NOMO-1 treated with DMSO at 0.1 percent for 48 hours (cell line): Measurements from ENCODE around the gene CNST.
"Not testable (repeated sequence)": the region's sequence is repeated elsewhere in the genome, so short reads cannot be mapped to it uniquely, and the experiment has no call there.

ENCODE experiments used
- DNase-seq: peaks from one replicate; lab custom pipeline; 2025; ENCODE audit not compliant: unreplicated experiment; lab: John Stamatoyannopoulos, UW

Gene CNST

GRCh38 chr1:246698466-246699094 is 132.3 kb downstream of the CNST start:
- no peak for DNase-seq

GRCh38 chr1:246699095-246699735 is 133.0 kb downstream of the CNST start:
- DNase-seq: peak; percentile 95

DNA sequence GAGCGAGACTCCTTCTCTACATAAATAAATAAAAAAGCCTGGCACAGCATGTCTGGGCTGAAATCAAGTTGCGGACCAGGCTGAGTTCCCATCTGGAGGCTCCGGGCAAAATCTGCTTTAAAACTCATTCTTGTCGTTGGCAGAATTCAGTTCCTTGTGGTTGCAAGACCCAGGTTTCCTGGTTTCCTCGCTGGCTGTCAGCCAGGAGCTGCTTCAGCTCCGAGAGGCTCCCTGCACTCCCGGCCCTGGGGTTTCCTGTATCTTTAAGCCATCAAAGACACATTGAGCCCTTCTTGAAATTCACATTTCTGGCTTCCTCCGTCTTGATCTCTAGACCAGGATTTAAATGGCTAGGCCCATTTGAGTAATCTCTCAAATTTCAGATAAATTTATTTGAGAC is 137.3 kb downstream of the CNST start:
- no peak for DNase-seq

- peak; percentile 44 for DNase-seq
Measured at GRCh38 chr1:246705368-246705767, 139.1 kb downstream of the CNST start.

DNA sequence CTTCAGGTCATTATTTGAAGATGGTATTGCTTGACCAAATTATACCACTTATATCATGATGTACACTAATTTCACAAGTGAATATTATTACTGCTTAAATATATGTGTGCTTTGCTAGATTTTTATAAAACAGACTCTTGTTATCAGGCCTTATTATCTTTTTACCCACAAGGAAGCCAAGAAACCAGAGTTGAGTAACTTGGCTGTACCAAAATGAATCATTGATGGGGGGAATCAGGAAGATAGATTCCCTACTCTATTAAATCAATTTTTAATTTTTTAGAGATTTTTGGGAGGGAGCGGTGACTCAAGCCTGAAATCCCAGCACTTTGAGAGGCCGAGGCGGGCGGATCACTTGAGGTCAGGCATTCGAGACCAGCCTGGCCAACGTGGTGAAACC is 141.9 kb downstream of the CNST start:
- no peak for DNase-seq

DNA sequence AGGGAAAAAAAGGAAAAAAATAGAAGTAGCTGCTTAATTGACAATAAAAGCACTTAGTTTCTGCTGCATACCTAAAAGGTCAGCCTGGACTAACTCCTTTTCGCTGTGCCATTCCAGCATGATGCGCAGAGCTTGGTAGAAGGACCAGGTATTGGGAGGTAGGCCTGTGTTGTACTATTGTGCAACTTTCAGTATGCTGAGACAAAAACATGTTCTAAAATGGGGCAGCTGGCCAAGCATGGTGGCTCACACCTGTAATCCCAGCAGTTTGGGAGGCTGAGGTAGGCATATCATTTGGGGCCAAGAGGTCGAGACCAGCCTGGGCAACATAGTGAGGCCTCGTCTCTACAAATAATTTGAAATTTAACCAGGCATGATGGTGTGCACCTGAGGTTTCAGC is 142.9 kb downstream of the CNST start:
- no peak for DNase-seq

GRCh38 chr1:246709835-246710234 is 143.6 kb downstream of the CNST start:
- DNase-seq: peak; percentile 65

DNA sequence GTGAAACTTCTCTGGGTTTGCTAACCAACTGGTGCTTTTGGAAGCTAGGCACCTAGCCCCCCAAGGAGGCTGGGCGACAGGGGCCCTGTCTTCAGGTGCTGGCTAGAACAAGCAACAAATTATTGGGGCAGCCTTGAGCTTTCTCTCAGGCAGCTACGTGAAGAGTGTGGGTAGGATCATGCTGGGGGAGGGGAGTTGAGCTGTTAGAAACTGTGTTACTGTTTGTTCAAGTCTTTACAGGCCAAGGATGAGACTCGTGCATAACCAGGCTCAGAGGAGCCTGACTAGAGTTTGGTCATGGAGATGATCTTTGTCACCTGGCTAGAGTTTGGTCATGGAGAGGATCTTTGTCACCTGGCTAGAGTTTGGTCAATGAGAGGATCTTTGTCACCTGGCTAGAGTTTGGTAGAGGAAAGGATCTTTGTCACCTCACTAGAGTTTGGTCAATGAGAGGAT is 145.3 kb downstream of the CNST start:
- DNase-seq: no peak

DNA sequence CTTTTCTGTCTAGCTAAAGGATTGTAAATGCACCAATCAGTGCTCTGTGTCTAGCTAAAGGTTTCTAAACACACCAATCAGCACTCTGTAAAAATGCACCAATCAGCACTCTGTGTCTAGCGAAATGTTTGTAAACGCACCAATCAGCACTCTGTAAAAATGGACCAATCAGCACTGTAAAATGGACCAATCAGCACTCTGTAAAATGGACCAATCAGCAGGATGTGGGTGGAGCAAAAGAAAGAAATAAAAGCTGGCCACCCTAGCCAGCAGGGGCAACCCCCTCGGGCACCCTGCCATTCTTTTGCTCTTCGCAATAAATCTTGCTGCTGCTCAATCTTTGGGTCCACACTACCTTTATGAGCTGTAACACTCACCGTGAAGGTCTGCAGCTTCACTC is 146.2 kb downstream of the CNST start:
- DNase-seq: not testable (repeated sequence)
